ENCODE measurements around the gene ZBTB20.

ZBTB20 gene

GRCh38 chr3:114406286-114406685, 740.8 kb downstream of the ZBTB20 start:
- no peak for DNase-seq (ENCODE audit: low spot score)

DNA sequence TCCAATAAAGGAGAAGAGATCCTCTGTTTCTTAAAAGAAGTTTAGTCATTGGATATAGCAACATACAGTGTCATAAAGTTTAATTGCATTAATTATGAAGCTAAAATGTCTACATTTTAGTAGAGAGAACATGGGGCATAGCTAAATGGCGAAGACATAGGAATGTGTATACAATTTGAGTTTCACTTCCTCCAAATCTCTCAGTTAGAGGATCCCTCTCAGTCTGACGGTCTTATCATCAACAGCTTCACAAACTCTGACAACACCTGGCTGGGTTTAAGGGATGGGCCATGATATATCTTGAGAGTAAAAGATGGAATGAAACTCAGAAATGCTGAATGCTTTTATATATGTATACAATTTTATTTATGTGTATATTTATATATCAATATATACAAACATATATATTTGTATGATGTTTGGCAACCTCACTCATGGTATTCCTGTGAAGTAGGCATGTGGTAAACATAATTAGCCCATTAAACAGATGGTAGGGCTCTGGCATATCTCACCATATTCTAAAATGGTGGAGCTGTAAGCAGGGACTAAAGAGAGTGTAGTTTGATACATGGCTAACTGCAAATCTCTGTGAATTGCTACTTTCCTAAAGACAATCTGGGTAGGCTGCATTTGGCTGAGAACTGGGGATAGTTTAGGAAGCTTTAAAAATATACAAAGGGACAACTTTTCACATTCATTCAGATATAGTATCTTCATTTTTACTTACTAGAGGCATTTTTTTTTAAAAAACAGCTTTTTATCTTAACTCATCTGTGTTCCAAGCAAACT, 741.7 kb downstream of the ZBTB20 start:
- no peak for DNase-seq (ENCODE audit: low spot score)

- DNase-seq (ENCODE audit: low spot score), result no peak
These were observed 742.5 kb downstream of the ZBTB20 start for GRCh38 chr3:114404590-114404989.

GRCh38 chr3:114402838-114403237, 744.2 kb downstream of the ZBTB20 start:
- DNase-seq (ENCODE audit: low spot score), result no peak

DNA sequence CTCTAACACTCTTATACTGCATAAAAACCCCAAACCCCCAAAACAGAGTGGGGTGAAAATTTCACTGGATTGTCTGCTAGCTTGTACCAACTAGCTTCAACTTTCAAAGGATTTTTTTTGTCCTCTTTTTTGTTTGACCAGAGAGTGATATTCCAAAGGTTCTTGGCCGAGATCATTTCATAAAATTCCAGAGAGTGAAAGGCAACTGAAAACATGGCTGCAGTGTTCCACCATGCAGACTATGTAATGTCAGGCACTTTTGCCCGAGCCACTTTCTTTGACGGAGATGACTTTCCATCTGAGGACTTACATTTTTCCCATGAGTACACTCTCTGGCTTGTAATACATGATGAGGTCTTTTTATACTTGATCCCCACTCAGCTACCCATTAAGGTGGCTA, 745.7 kb downstream of the ZBTB20 start:
- DNase-seq (ENCODE audit: low spot score), result no peak

DNA sequence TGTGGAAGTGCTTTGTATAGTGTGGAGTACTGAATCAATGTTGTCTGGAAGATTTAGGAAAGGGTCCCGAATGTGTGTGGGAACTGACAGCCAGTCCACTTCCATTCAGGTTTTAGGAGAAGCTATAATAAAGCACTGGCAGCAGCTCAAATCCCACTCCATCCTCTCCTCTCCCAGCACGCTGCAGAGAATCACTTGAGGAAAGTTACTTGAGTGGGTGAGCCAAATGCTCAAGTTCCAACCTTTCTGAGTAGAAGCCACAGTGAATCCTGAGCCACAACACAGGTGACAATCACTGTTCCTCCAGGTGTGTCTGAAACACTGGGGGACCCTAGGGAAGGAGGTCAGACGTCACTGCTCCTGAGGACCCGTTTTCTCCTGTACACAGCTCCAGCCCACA, 746.7 kb downstream of the ZBTB20 start:
- DNase-seq (ENCODE audit: low spot score), result no peak

DNA sequence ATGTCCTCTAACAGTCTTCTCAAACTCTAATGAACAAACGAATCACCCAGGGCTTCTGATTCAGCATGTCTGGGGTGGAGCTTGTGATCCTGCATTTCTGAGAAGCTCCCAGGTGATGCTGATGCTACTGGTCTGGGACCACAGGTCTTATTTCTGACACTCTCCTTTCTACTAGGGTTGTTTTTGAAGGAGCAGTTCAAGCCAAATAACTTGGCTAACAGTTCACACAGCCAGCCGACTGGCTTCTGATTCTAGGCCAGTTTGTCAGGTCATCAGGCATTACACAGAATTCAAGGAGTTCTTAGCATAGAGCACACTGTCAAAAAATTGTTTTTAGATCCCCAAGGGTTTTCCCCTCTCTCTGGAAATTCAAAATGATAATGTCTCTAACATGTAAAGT, 752.5 kb downstream of the ZBTB20 start:
- DNase-seq (ENCODE audit: low spot score), result no peak

DNA sequence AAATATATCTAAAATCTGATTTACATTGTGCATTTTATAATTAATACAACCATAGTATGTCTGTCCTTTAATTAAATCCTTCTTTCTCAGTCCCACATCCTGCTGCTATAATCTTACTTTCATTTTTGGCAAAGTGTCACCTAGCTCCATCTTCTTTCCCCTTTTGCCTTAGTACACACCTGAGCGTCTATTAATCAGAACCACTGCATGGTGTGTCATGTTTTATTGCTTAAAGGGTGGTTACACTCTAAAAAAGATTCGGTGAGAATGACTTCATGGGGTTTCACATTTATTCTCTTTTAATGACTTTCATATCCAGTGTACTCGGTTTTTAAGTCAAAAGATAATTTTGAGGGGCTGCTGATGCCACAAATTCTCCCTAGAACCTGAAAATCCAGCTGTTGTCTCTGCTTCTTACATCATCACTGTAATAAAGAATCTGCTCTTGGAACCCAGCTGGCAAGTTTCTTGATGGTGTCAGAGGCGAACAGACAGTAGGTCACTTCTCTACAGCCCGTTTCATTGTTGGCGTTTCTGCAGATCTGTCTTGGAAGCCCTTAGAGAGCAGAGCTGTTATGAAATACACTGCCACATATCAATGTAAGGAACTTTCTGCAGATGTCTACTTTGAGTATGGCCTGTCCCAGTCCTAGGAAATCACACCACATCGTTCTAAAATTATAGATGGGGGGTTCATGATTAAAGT, 753.6 kb downstream of the ZBTB20 start:
- DNase-seq (ENCODE audit: low spot score), result no peak

- no peak for DNase-seq (ENCODE audit: low spot score)
These were observed 754.3 kb downstream of the ZBTB20 start for GRCh38 chr3:114392831-114393230.

- no peak for DNase-seq (ENCODE audit: low spot score)
These were observed 757.9 kb downstream of the ZBTB20 start for GRCh38 chr3:114389156-114389555.

DNA sequence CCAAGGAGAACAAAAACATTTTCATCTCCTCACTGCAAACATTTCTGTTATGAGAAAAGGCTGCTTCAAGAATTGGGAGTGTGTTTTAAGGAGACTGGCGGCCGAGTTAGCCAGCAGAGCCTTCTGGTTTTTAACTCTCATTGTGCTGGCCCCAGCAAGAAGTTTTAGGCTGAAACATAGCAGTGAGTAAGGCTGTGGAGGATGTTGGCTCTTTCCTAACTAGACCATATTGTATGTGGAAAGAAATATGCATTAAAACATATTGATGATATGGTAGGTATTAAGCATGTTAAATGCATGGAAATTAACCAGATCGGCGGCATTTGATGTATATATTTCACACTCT, 762.6 kb downstream of the ZBTB20 start:
- DNase-seq (ENCODE audit: low spot score), result no peak

DNA sequence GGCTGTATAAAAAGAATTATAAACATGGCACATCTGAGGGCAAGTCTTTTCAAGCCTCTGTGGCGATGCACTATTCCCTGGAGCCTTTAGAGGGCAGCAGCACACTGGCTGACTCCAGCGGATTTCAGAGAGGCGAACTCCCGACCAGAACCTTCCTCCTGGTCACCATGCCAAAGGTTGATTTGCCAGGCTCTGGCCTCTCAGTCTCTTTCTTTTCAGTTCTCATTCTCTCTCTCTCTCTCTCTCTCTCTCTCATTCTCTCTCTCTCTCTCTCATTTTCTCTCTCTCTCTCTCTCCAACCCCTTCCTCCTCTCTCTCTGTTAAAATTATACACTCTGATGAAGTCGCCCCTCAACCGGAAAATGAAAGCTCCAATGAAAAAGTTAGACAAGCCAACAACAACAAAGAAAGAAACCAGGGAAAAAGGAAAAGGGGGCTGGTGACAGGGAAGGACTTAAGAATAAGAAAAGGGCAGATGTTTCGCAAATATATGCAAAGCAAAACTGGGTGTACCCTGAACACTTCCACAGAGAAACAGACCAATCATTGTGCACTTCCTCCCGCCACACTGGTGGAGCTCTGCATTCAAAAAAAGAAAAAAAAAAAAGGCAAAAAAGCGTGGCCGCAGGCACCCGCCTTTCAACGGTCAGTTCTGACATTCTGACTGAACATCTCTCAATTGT, 763.1 kb downstream of the ZBTB20 start:
- DNase-seq (ENCODE audit: low spot score), result peak; percentile 36

DNA sequence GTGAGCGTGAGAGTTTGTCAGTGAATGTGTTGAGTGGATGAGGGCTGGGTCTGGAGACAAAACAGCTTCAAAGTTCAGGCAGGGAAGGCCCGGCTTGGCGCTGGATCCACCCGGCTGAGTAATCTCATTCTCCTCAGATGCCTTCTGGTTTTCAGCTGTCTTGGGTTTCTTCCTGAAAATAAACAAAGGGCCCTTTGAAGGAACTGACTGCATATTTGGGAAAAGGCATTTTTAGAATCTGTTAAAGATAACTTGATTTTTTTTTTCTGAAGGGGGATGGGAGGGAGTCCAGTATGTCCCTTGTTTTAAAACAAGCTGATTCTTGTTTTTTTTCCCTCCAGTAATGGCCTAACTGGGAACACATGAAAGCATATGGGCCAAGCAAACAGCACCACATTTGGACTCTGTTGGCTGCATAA, 766.8 kb downstream of the ZBTB20 start:
- no peak for DNase-seq (ENCODE audit: low spot score)

GRCh38 chr3:114379266-114379665, 767.8 kb downstream of the ZBTB20 start:
- no peak for DNase-seq (ENCODE audit: low spot score)

GRCh38 chr3:114378760-114379159, 768.3 kb downstream of the ZBTB20 start:
- no peak for DNase-seq (ENCODE audit: low spot score)

GRCh38 chr3:114377426-114377825, 769.7 kb downstream of the ZBTB20 start:
- no peak for DNase-seq (ENCODE audit: low spot score)

- DNase-seq (ENCODE audit: low spot score), result no peak
These were observed 770.4 kb downstream of the ZBTB20 start for GRCh38 chr3:114376516-114377185.

DNA sequence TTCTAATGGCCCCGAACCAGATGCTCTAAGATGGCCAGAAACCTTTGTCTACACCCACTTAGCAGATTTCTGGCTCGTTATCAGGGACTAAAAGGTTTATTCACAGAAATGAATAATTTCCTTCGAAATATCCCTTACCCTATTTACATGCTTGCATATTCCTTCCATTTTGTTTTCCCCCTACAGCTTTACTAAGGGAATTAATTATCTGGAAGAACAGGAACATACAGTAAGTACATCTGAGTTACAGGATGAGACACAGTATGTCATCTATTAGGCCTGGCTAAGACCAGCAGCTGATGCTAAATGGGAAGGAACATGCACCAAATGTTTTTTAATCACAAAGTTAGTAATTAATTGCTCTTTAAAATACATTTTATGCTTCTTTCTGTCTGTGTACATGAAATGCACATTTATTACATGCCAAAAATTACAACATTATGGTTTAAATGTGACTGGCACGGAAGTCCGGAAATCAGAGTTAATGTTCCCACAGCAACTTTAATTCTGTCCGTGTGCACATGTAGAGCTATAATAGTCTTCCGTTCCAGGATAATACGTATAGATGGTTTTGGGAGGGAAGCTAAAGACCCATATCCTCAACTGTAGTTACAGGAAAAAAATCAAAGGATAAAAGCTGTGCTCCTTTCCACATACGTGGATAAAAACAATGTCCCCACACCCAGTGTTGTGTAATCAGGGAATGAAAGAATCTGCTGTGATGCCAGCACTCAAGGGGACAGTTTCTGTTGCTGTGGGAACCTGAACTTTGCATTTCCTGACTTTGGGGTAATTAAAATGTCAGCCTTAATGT, 771.3 kb downstream of the ZBTB20 start:
- DNase-seq (ENCODE audit: low spot score), result no peak

GRCh38 chr3:114374433-114374990, 772.6 kb downstream of the ZBTB20 start:
- no peak for DNase-seq (ENCODE audit: low spot score)

DNA sequence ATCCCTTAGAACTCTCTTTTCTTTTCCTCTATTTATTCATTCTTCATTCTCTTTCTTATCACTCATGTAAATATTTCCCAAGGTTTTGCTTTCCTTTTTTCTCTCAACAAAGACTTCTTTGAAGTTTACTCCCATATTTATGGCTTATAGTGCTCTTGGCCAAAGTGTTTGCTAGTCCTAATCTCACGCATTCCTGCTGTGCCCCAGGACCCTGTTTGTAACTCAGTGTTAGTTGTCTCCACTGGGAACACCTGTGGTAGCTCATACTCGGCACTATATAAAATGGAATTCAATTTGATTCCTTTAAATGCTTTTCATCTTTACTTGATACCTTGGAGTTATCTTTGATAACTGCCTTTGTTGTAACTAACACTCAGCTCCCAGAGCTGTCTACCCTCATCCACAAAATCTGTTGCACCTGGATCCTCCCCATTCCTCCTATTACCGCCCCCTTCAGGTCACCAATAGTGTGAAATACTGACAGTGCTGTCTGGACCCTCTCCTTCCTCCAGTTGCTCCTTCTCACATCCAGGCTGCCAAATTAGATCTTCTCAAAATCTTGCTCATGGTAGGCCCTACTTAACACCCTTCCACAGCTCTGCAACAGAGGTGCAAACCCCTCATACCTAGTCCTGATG, 776.4 kb downstream of the ZBTB20 start:
- DNase-seq (ENCODE audit: low spot score), result no peak

DNA sequence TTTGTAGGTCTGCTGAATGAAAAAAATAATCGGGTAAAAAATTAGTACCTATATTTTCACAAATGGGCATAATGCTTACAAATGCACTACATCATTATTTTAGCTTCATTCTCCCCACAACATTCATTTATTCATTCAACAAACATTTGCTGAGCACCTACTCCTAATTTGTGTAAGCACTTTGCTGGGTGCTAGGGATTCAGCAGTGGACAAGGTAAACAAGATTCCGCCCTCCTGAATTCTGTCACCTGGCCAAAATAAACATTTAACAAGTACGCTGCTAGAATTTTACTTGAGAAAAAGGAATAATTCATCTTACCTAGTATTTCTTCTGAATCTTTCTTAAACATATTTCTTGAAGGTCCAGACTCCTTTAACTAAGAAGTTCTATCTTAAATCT, 781.2 kb downstream of the ZBTB20 start:
- no peak for DNase-seq (ENCODE audit: low spot score)

All from hematopoietic multipotent progenitor cell treated with erythropoietin and hydrocortisone succinate and interleukin-3 and kit ligand, for 17 days (in vitro differentiated cells).